GM21367 (cell line): ENCODE data around the gene ADAMTSL3.
"Not testable (repeated sequence)": the region's sequence is repeated elsewhere in the genome, so short reads cannot be mapped to it uniquely, and the experiment has no call there.

ENCODE experiments used
- ATAC-seq: cut with Tn5 transposase; IDR thresholded peaks from one replicate; pipeline ENCODE4 v1.9.1; 2021; ENCODE audit not compliant: unreplicated experiment

The ADAMTSL3 gene

DNA sequence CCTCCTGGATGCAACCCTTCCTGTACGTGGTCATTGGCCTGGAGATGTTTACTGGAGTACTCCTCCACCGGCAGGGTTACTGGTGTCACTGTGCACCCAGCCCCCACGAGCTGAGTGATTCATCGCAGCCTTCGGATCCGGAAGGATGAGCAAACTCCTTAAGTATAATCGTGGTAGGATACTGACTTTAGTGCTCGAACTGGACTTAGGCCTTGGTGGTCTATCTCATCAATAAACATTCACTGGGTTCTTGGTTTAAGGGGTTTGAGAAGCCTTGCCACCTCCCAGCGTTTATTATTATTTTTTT is 426.8 kb downstream of the ADAMTSL3 start:
- ATAC-seq, result not testable (repeated sequence)

- no peak for ATAC-seq
These were observed 427.7 kb downstream of the ADAMTSL3 start for GRCh38 chr15:84081391-84082168.

- ATAC-seq, result no peak
These were observed 428.8 kb downstream of the ADAMTSL3 start for GRCh38 chr15:84082739-84083138.

- not testable (repeated sequence) for ATAC-seq
These were observed 432.1 kb downstream of the ADAMTSL3 start for GRCh38 chr15:84086071-84086470.
